Transverse colon (tissue), 4 donors: ENCODE measurements around the gene TRIM47. TPM values are rescaled to one million over a fixed set of nuclear protein-coding genes. Genes with fewer than 3 reads are reported as not detected.
A peak's percentile ranks its signal among the peaks of the same experiment; 100 is the strongest.

ENCODE experiments used
- DNase-seq: peaks from one replicate; pipeline ENCODE4 v3.0.0-alpha.2; 2019
- H3K27ac ChIP-seq, 4 donors: fragments of 200-600 bp; sonication (generic); 2 replicates each; pipeline ENCODE4 v1.5.1; 2016 to 2018; ENCODE audit warnings: inconsistent platforms in 4 of 4
- H3K27me3 ChIP-seq: fragments of 200-600 bp; sonication (generic); 2 replicates; pipeline ENCODE4 v1.5.1; 2017; ENCODE audit warnings: inconsistent platforms
- H3K36me3 ChIP-seq, 4 donors: fragments of 200-600 bp; sonication (generic); 2 replicates each; pipeline ENCODE4 v1.5.1; 2017 to 2019; ENCODE audit warnings: inconsistent platforms in 4 of 4
- H3K4me1 ChIP-seq, 4 donors: fragments of 200-600 bp; sonication (generic); 2 replicates each; pipeline ENCODE4 v1.5.1; 2017 to 2020; ENCODE audit warnings: inconsistent platforms in 4 of 4
- H3K4me3 ChIP-seq, 4 donors: fragments of 200-600 bp; sonication (generic); 1 replicate in 1 of 4; 2 replicates in 3 of 4; pipeline versions ENCODE4 v1.5.1 to v1.6.1; 2017 to 2019; ENCODE audit warnings: inconsistent platforms in 4 of 4
- H3K9me3 ChIP-seq, 2 donors: fragments of 200-600 bp; sonication (generic); 2 replicates each; pipeline ENCODE4 v1.5.1; 2017 to 2019; ENCODE audit warnings: inconsistent platforms in 2 of 2
- EP300 ChIP-seq: sonication (generic); formaldehyde crosslinking; IDR thresholded peaks from one replicate; pipeline ENCODE4 v1.6.1; 2017; ENCODE audit warnings: antibody characterized with exemption, low read depth
- POLR2A ChIP-seq: fragments of 450-650 bp; IDR thresholded peaks from one replicate; pipeline ENCODE4 v1.6.1; 2016; ENCODE audit warnings: antibody characterized with exemption, mild to moderate bottlenecking, moderate library complexity
- POLR2AphosphoS5 ChIP-seq, 3 donors: sonication (generic); formaldehyde crosslinking; IDR thresholded peaks; one replicate each; pipeline ENCODE4 v1.6.1; 2016; ENCODE audit warnings: antibody characterized with exemption in 3 of 3
- WGBS, 2 donors: methylation state at CpG; one replicate each; pipeline ENCODE4 v1.1.5; 2018; ENCODE audit warnings: low coverage in 1 of 2; 5-methylcytosine and 5-hydroxymethylcytosine counted together
- in situ Hi-C, 4 donors: fragments of 200-750 bp; cut with MboI; loops; one replicate each; pipeline versions ENCODE4 v1.15.0 to v1.15.1; 2017; ENCODE audit warnings: low sequenced_read_pairs in 3 of 4, low pct_ligation_motif_present in 1 of 4, low pct_unique_long_range_greater_than_20kb in 1 of 4
- intact Hi-C: fragments of 100-400 bp; cut with DNase I; formaldehyde crosslinking; loops from one replicate; pipeline ENCODE4 v1.15.1; 2023; ENCODE audit warnings: low total_unique reads
- total RNA-seq, 4 donors: library from RNA; depleted of rRNA; stranded (reverse); fragments of >200 nt; gene quantifications; one replicate each; pipeline ENCODE4 v1.1.0, GENCODE V29; 2016
- TF ChIP-seq, protein P1 (sequence below), 5 experiments: fragments of 200-600 bp in 3 of 5; fragments of 450-650 bp in 2 of 5; sonication (generic) in 3 of 5; IDR thresholded peaks; 1 replicate in 2 of 5; 2 replicates in 3 of 5; pipeline ENCODE4 v1.5.1; 2016 to 2017; ENCODE audit warnings: antibody characterized with exemption in 5 of 5, inconsistent platforms in 3 of 5, mild to moderate bottlenecking in 2 of 5, moderate library complexity in 1 of 5

TRIM47 gene
- total RNA-seq, 4 donors from 2014 or later = 38.6 to 118 (median 41.0) TPM

DNA sequence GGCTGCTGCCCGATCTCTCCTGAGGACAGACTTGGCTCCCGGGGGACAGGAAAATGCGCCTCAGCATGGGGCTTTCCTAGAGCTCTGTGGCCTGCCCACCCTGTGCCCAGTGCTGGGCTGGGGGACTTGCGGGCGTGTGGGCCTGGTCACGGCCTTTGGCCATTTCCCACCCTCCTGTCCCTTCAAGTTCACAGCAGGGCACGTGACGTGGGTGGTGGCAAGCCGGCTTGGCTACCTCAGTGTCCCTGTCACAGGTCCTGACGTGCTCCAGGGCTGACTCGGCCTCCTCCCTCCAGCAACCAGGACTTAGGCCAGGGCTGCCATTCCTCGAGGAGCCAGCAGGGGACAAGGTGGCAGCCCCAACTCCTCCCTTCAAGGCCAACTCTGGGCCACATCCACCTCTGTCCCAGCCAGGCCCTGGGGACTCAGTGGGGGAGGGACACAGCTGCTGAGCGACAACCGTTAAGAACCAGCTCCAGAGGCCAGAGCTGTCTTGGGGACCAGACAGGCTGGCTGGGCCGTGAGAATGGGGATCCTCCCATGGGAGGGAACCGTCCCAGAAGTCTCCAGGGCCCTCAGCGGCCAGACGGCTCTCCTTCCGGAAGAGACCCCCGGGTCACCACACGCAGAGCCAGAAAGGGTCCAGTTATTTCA is 33.2 kb downstream of the TRIM47 start:
- Histone ChIP-seq H3K9me3 (no peaks in the 10 kb centered on the region), H3K27ac (peak overlapping the region; percentile 79 to 85 (median 80)), H3K27me3 (no peaks in the 10 kb centered on the region), H3K36me3 (peaks cover 0 to 36% (median 14%) of the 10 kb centered on the region in 4 donors), H3K4me1 (peaks cover 20 to 51% (median 29%) of the 10 kb centered on the region in 4 donors), H3K4me3 (peak overlapping the region in 2 of 4 donors; percentile 28 to 32)
- peak; percentile 91 for DNase-seq
- intact Hi-C loops = no loop called here
- in situ Hi-C loops = no loop called here
- 19% methylated on average over 21 of the region's 21 CpGs; no CpG with 5 or more reads in 1 of the 2 donors for WGBS, 2 donors
- TF ChIP-seq, protein P1, sequence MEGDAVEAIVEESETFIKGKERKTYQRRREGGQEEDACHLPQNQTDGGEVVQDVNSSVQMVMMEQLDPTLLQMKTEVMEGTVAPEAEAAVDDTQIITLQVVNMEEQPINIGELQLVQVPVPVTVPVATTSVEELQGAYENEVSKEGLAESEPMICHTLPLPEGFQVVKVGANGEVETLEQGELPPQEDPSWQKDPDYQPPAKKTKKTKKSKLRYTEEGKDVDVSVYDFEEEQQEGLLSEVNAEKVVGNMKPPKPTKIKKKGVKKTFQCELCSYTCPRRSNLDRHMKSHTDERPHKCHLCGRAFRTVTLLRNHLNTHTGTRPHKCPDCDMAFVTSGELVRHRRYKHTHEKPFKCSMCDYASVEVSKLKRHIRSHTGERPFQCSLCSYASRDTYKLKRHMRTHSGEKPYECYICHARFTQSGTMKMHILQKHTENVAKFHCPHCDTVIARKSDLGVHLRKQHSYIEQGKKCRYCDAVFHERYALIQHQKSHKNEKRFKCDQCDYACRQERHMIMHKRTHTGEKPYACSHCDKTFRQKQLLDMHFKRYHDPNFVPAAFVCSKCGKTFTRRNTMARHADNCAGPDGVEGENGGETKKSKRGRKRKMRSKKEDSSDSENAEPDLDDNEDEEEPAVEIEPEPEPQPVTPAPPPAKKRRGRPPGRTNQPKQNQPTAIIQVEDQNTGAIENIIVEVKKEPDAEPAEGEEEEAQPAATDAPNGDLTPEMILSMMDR (IDR thresholded peaks at IDR 0.05) = peak; percentile 80 to 99 (median 87)
- TF ChIP-seq POLR2AphosphoS5 (IDR thresholded peaks at IDR 0.05) (peak in 2 of 3 donors; percentile 54 to 64), POLR2A (peak; percentile 42), EP300 (no peak)

DNA sequence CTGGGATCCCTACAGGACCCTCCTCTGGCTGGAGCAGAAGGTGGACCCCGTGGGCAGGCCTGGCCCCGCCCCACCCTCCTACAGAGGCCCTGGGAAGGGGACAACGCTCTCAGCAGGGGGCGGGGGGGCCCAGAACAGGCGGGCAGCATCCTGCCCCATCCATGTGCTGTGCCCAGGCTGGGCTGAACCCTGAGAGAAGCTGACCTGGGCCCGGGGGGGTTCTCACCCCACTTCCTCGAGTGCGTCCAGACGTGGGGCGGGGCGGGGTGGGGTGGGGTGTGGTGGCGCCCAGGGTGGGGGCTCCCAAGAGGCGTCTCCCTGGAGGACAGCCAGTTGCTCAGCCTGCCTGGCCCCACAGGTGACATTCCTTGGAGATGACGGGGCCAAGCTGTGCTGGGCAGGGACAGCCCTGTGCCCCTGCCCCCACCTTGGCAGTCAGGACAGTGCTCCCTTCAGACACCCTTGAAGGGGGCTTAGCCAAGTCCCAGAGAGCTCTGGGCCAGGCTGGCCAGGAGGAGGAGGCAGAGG is 33.8 kb downstream of the TRIM47 start:
- Histone ChIP-seq H3K27me3 (no peaks in the 10 kb centered on the region), H3K36me3 (peaks cover 0 to 32% (median 12%) of the 10 kb centered on the region in 4 donors), H3K27ac (peak overlapping the region; percentile 79 to 85 (median 80)), H3K4me1 (peaks cover 20 to 51% (median 29%) of the 10 kb centered on the region in 4 donors), H3K9me3 (no peaks in the 10 kb centered on the region), H3K4me3 (peak overlapping the region in 3 of 4 donors; percentile 7 to 32 (median 28))
- TF ChIP-seq POLR2AphosphoS5 (IDR thresholded peaks at IDR 0.05) = no peak
- no peak for TF ChIP-seq POLR2A
- TF ChIP-seq EP300 = no peak
- TF ChIP-seq, protein P1 (IDR thresholded peaks at IDR 0.05) = no peak
- intact Hi-C loops (no loop called here), in situ Hi-C loops (no loop called here)
- WGBS, 2 donors = 38% methylated on average over 2 of the region's 14 CpGs; no CpG with 5 or more reads in 1 of the 2 donors
- DNase-seq = peak; percentile 85

DNA sequence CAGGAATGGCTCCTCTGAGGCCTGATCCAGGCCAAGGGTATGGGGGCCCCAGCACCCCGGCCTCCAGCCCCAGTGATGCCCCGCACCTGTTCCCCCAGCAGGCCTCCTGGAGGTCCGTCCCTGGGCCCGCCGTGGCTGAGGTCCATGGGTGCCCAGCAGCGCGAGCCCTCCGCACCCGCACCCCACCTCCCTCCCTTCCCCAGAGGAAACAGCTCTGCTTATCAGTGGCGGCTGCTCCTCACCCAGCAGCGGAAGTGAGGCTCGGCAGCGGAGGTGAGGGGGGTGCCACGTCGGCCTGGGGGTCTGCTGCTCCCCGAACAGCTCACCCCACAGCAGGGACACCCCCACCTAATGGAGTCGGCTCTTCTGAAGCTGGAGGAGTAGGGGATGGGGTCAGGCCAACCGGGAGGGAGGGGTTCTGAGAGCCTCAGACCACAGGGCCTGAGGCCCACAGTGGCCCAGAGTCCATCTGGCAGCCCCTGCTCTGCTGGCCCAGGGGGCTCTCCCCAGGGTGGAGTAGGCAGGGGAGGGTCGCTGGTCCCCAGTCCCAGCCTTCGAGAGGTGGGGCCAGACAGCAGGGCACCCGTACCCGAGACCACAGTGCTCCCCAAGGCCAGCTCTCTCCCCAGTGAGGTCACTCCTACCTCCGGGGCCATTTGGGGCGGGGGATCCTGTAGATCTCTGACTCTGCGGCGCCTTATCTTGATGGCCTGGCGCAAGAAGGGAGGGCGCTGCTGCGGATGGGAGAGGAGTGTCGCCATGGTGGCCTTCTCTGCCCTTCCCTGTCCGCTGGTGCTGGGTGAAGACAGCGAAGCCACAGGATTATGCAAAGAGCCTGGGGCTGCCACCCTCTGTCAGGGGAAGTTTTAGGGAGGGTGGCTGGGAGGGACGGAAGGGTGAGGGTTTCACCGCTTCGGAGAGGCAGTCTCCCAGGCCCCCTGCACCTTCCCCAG is 34.5 kb downstream of the TRIM47 start, which contains the start of gene UNC13D:
Gene UNC13D, minus strand, starts transcription at position 828 of the 953 bp plus-strand sequence. Its CDS starts 67 bp downstream, at position 761.
- 37% methylated on average over 25 of the region's 35 CpGs; no CpG with 5 or more reads in 1 of the 2 donors for WGBS, 2 donors
- Histone ChIP-seq H3K4me3 (peak within 1 kb of the TSS in 3 of 4 donors; percentile 7 to 32 (median 28)), H3K4me1 (peaks cover 20 to 43% (median 28%) of the 10 kb centered on the region in 4 donors), H3K27ac (peak within 1 kb of the TSS; percentile 79 to 85 (median 80)), H3K36me3 (peaks cover 0 to 24% (median 8%) of the 10 kb centered on the region in 4 donors), H3K9me3 (no peaks in the 10 kb centered on the region), H3K27me3 (no peaks in the 10 kb centered on the region)
- TF ChIP-seq, protein P1 (IDR thresholded peaks at IDR 0.05) = no peak
- TF ChIP-seq POLR2A = peak; percentile 45
- peak in 2 of 3 donors; percentile 43 to 54 for TF ChIP-seq POLR2AphosphoS5 (IDR thresholded peaks at IDR 0.05)
- in situ Hi-C loops (no loop called here), intact Hi-C loops (no loop called here)
- peak; percentile 55 for DNase-seq
